SK-N-SH (cell line): ENCODE results near the gene GOLGA8B.
"Not testable (repeated sequence)": the region's sequence is repeated elsewhere in the genome, so short reads cannot be mapped to it uniquely, and the experiment has no call there.

Experiments used
- CTCF ChIP-seq: fragments of 200-600 bp; sonication (generic); IDR thresholded peaks from 2 replicates; pipeline ENCODE4 v1.6.1; 2017; ENCODE audit warnings: antibody characterized with exemption, mild to moderate bottlenecking, moderate library complexity
- EZH2phosphoT487 ChIP-seq: fragments of 200-600 bp; sonication (generic); IDR thresholded peaks from 2 replicates; pipeline ENCODE4 v1.6.1; 2017; ENCODE audit warnings: low read depth, mixed run types, mild to moderate bottlenecking, antibody characterized with exemption, moderate library complexity, borderline replicate concordance
- RFX5 ChIP-seq: IDR thresholded peaks from 2 replicates; pipeline ENCODE4 v1.6.1; 2012; ENCODE audit warnings: mild to moderate bottlenecking, improper control_type of control experiment, low read length

- not testable (repeated sequence) for TF ChIP-seq EZH2phosphoT487, CTCF, RFX5
These were observed 28.7 kb downstream of the GOLGA8B start for GRCh38 chr15:34554716-34555115.
